NT2/D1 (cell line): ENCODE data around the gene UNC50.

ENCODE experiments used
- DNase-seq: peaks from one replicate; pipeline ENCODE4 v3.0.0-alpha.2; 2011; ENCODE audit warnings: low read depth, low spot score
- H3K27me3 ChIP-seq: 2 replicates; pipeline ENCODE4 v1.6.0; 2011; ENCODE audit warnings: mild to moderate bottlenecking; ENCODE audit not compliant: insufficient read length, insufficient read depth
- H3K36me3 ChIP-seq: 2 replicates; pipeline ENCODE4 v1.6.1; 2011; ENCODE audit warnings: mild to moderate bottlenecking, low read length, mixed read lengths; ENCODE audit not compliant: insufficient read depth, insufficient read length
- H3K4me1 ChIP-seq: 2 replicates; pipeline ENCODE4 v1.5.1; 2011; ENCODE audit not compliant: insufficient read depth, insufficient read length
- H3K4me3 ChIP-seq: 2 replicates; pipeline ENCODE4 v1.5.1; 2011; ENCODE audit warnings: low read depth; ENCODE audit not compliant: insufficient read length
- H3K9ac ChIP-seq: 2 replicates; pipeline ENCODE4 v1.6.0; 2011; ENCODE audit warnings: low read depth; ENCODE audit not compliant: insufficient read length
- H3K9me3 ChIP-seq: 2 replicates; pipeline ENCODE4 v1.5.1; 2011; ENCODE audit warnings: mild to moderate bottlenecking, low read length; ENCODE audit not compliant: insufficient read depth
- SUZ12 ChIP-seq: IDR thresholded peaks from 2 replicates; pipeline ENCODE4 v1.6.1; 2011; ENCODE audit not compliant: insufficient read length, insufficient read depth; ENCODE audit errors: extremely low read depth
- YY1 ChIP-seq: IDR thresholded peaks from 2 replicates; pipeline ENCODE4 v1.6.1; 2011; ENCODE audit not compliant: insufficient read length, insufficient read depth
- ZNF274 ChIP-seq: IDR thresholded peaks from 2 replicates; pipeline ENCODE4 v1.6.1; 2011; ENCODE audit warnings: mild to moderate bottlenecking, low read depth, low read length

Gene UNC50

GRCh38 chr2:98615481-98615880 is 7.1 kb downstream of the UNC50 start:
- TF ChIP-seq YY1 (no peak), SUZ12 (no peak), ZNF274 (no peak)
- H3K36me3 ChIP-seq, result peaks cover 77% of the 10 kb centered on the region
- DNase-seq, result no peak
- no peak overlapping the region for H3K4me3 ChIP-seq
- no peaks in the 10 kb centered on the region for H3K9me3 ChIP-seq
- H3K4me1 ChIP-seq, result no peaks in the 10 kb centered on the region
- no peaks in the 10 kb centered on the region for H3K27me3 ChIP-seq
- H3K9ac ChIP-seq, result no peak overlapping the region

- no peaks in the 10 kb centered on the region for H3K9me3 ChIP-seq
- no peak overlapping the region for H3K4me3 ChIP-seq
- H3K36me3 ChIP-seq, result peaks cover 62% of the 10 kb centered on the region
- no peak overlapping the region for H3K9ac ChIP-seq
- no peaks in the 10 kb centered on the region for H3K4me1 ChIP-seq
- TF ChIP-seq YY1 (no peak), ZNF274 (no peak), SUZ12 (no peak)
- DNase-seq, result no peak
- H3K27me3 ChIP-seq, result no peaks in the 10 kb centered on the region
Measured at GRCh38 chr2:98617149-98617548, 8.8 kb downstream of the UNC50 start.

- H3K4me1 ChIP-seq, result no peaks in the 10 kb centered on the region
- no peak overlapping the region for H3K4me3 ChIP-seq
- H3K9me3 ChIP-seq, result no peaks in the 10 kb centered on the region
- DNase-seq, result no peak
- no peaks in the 10 kb centered on the region for H3K27me3 ChIP-seq
- TF ChIP-seq YY1 (no peak), ZNF274 (no peak)
- no peak overlapping the region for H3K9ac ChIP-seq
- H3K36me3 ChIP-seq, result no peaks in the 10 kb centered on the region
Measured at GRCh38 chr2:98623657-98624056, 15.3 kb downstream of the UNC50 start.

GRCh38 chr2:98632351-98632750 is 24.0 kb downstream of the UNC50 start:
- peaks cover 4% of the 10 kb centered on the region for H3K4me1 ChIP-seq
- no peaks in the 10 kb centered on the region for H3K27me3 ChIP-seq
- H3K36me3 ChIP-seq, result no peaks in the 10 kb centered on the region
- H3K4me3 ChIP-seq, result no peak overlapping the region
- H3K9ac ChIP-seq, result no peak overlapping the region
- no peak for DNase-seq
- H3K9me3 ChIP-seq, result no peaks in the 10 kb centered on the region
- TF ChIP-seq SUZ12 (no peak), ZNF274 (no peak), YY1 (no peak)

GRCh38 chr2:98634406-98635092 is 26.2 kb downstream of the UNC50 start:
- no peaks in the 10 kb centered on the region for H3K36me3 ChIP-seq
- peak; percentile 33 for DNase-seq
- peaks cover 4% of the 10 kb centered on the region for H3K4me1 ChIP-seq
- TF ChIP-seq ZNF274, result no peak
- TF ChIP-seq SUZ12, result no peak
- no peak for TF ChIP-seq YY1
- H3K9ac ChIP-seq, result peak overlapping the region; percentile 39
- H3K27me3 ChIP-seq, result no peaks in the 10 kb centered on the region
- H3K9me3 ChIP-seq, result no peaks in the 10 kb centered on the region
- no peak overlapping the region for H3K4me3 ChIP-seq

GRCh38 chr2:98637401-98638147 is 29.2 kb downstream of the UNC50 start:
- no peaks in the 10 kb centered on the region for H3K9me3 ChIP-seq
- no peak for DNase-seq
- H3K4me3 ChIP-seq, result no peak overlapping the region
- H3K4me1 ChIP-seq, result peaks cover 4% of the 10 kb centered on the region
- H3K27me3 ChIP-seq, result no peaks in the 10 kb centered on the region
- no peaks in the 10 kb centered on the region for H3K36me3 ChIP-seq
- TF ChIP-seq YY1, result no peak
- no peak for TF ChIP-seq SUZ12
- no peak for TF ChIP-seq ZNF274
- H3K9ac ChIP-seq, result no peak overlapping the region

- DNase-seq, result no peak
- Histone ChIP-seq H3K27me3 (no peaks in the 10 kb centered on the region), H3K36me3 (no peaks in the 10 kb centered on the region), H3K4me3 (no peak overlapping the region), H3K9ac (no peak overlapping the region), H3K4me1 (no peaks in the 10 kb centered on the region), H3K9me3 (no peaks in the 10 kb centered on the region)
- TF ChIP-seq SUZ12, result no peak
- TF ChIP-seq ZNF274, result no peak
- TF ChIP-seq YY1, result no peak
Measured at GRCh38 chr2:98643496-98644100, 35.2 kb downstream of the UNC50 start.
